ENCODE data around the gene GPAT3.
"Not testable (repeated sequence)": the region's sequence is repeated elsewhere in the genome, so short reads cannot be mapped to it uniquely, and the experiment has no call there.

GPAT3 gene

GRCh38 chr4:83613023-83613422, 77.1 kb downstream of the GPAT3 start:
- TF ChIP-seq, protein P1, sequence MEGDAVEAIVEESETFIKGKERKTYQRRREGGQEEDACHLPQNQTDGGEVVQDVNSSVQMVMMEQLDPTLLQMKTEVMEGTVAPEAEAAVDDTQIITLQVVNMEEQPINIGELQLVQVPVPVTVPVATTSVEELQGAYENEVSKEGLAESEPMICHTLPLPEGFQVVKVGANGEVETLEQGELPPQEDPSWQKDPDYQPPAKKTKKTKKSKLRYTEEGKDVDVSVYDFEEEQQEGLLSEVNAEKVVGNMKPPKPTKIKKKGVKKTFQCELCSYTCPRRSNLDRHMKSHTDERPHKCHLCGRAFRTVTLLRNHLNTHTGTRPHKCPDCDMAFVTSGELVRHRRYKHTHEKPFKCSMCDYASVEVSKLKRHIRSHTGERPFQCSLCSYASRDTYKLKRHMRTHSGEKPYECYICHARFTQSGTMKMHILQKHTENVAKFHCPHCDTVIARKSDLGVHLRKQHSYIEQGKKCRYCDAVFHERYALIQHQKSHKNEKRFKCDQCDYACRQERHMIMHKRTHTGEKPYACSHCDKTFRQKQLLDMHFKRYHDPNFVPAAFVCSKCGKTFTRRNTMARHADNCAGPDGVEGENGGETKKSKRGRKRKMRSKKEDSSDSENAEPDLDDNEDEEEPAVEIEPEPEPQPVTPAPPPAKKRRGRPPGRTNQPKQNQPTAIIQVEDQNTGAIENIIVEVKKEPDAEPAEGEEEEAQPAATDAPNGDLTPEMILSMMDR (IDR thresholded peaks at IDR 0.05; ENCODE audit: insufficient read depth, low read length, missing control alignments), result no peak
- DNase-seq (ENCODE audit: low read depth, low spot score), result no peak
- ChIA-PET POLR2A (no interaction called here), CTCF (no interaction called here)
- no peak overlapping the region for H3K4me3 ChIP-seq (ENCODE audit: low read depth, low read length)

DNA sequence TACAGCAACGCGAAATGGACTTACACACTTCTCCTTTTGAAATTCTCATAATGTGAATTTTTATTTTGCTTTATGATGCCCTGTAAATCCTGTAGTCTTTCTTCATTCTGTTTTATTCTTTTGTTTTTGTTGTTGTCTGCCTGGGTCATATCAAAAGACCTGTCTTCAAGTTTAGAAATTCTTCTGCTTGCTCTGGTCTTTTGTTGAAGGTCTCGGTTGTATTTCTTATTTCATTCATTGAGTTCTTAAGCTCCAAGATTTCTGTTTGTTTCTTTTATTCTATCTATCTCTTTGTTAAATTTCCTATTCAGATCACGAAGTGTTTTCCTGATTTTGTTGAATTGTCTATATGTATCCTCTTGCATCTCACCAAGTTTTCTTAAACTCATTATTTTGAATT, 78.1 kb downstream of the GPAT3 start:
- POLR2A ChIA-PET, result no interaction called here
- TF ChIP-seq, protein P1 (IDR thresholded peaks at IDR 0.05; ENCODE audit: insufficient read depth, low read length, missing control alignments), result no peak
- CTCF ChIA-PET, result no interaction called here
- DNase-seq (ENCODE audit: low read depth, low spot score), result no peak
- H3K4me3 ChIP-seq (ENCODE audit: low read depth, low read length), result no peak overlapping the region

DNA sequence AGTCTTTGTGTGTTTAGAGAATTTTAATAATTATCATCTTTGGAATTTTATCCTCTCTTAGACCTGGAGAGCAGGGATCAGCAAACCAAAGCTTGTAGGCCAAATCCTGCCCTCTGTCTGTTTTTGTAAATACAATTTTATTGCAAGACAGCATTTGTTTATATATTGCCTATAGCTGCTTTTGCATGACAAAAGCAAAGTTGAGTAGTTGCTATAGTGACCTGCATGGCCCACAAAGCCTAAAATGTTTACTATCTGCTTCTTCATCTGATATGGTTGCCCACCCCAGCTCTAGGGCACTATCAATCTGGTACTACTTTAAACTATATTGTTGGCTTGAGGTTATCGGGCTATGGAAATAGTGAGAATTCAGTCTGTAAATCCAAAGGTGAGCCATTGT, 80.3 kb downstream of the GPAT3 start:
- DNase-seq (ENCODE audit: low read depth, low spot score), result no peak
- no peak overlapping the region for H3K4me3 ChIP-seq (ENCODE audit: low read depth, low read length)
- CTCF ChIA-PET, result no interaction called here
- TF ChIP-seq, protein P1 (IDR thresholded peaks at IDR 0.05; ENCODE audit: insufficient read depth, low read length, missing control alignments), result no peak
- POLR2A ChIA-PET, result no interaction called here

- TF ChIP-seq, protein P1 (IDR thresholded peaks at IDR 0.05; ENCODE audit: insufficient read depth, low read length, missing control alignments), result no peak
- ChIA-PET POLR2A (no interaction called here), CTCF (interaction anchor here (1.3 kb wide), 1 partner anchor 23 kb away, joined by 5 read pairs; no protein-coding TSS in a partner anchor)
- no peak for DNase-seq (ENCODE audit: low read depth, low spot score)
- no peak overlapping the region for H3K4me3 ChIP-seq (ENCODE audit: low read depth, low read length)
Measured at GRCh38 chr4:83617371-83618035, 81.6 kb downstream of the GPAT3 start.

DNA sequence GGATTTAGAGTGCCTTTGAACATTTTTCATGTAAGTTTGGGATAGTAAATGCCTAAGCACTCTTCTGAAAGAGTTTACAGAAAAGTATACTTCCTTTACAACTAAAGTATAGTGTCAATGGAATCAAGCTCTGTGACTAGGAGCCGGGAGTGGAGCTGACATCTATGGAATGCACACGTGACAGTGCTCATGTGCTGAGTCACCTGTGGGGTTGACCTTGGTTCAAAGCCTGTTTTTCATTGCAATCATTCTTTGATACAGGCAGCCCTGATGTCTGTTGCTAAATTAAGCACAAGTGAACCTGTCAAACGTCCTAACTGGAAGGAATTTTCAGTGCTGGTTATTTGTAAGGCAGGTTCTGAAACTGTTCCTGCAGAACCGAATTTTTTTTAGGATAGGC, 82.5 kb downstream of the GPAT3 start:
- DNase-seq (ENCODE audit: low read depth, low spot score), result no peak
- no peak overlapping the region for H3K4me3 ChIP-seq (ENCODE audit: low read depth, low read length)
- POLR2A ChIA-PET, result interaction anchor here (0.6 kb wide), 1 partner anchor 13 kb away, joined by 3 read pairs; no protein-coding TSS in a partner anchor
- CTCF ChIA-PET, result interaction anchor here (1.3 to 2.4 kb wide), 3 partner anchors 10 to 27 kb away, joined by 5 to 8 read pairs (median 6); no protein-coding TSS in a partner anchor
- TF ChIP-seq, protein P1 (IDR thresholded peaks at IDR 0.05; ENCODE audit: insufficient read depth, low read length, missing control alignments), result no peak

DNA sequence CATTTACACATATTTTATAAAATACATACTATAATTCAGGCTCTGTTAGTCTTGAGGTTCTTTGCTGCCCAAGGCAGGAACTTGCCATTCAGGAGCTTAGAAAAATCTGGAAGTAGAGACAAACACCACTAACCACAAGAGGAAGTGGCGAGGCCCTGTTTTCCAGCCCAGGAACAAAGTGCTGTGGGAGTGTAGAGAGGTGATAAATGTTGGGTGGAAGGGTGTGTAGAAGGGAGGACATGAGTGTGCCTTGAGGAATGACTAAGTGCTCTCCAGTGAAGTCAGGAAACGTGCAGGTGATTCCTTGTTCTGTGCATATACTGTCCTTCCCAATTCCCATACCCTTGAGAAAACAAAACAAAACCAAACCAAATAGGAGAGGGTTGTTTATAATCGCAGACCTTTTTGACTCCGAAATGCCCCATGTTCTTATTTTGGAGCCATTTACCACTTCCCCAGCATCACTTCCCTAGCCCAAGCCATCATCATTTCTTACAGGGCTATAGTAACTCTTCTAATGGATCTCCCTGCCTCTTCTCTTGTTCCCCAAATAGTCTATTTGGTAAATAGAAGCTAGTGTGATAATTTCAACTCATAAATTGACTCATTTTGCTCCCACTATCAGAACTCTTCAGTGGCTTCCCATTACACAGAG, 83.2 kb downstream of the GPAT3 start:
- ChIA-PET CTCF (interaction anchor here (1.1 to 2.4 kb wide), 4 partner anchors 9 to 27 kb away, joined by 3 to 8 read pairs (median 6); no protein-coding TSS in a partner anchor), POLR2A (no interaction called here)
- no peak overlapping the region for H3K4me3 ChIP-seq (ENCODE audit: low read depth, low read length)
- DNase-seq (ENCODE audit: low read depth, low spot score), result no peak
- TF ChIP-seq, protein P1 (IDR thresholded peaks at IDR 0.05; ENCODE audit: insufficient read depth, low read length, missing control alignments), result no peak

DNA sequence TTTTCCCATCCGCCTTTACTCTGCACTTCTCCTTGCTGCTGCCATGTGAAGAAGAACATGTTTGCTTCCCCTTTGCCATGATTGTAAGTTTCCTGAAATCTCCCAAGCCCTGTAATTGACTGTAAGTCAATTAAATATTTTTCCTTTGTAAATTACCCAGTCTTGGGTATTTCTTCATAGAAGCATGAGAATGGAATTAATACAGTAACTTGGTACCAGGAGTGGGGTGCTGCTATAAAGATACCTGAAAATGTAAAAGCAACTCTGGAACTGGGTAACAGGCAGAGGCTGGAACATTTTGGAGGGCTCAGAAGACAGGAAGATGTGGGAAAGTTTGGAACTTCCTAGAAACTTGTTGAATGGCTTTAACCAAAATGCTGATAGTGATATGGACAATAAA, 86.2 kb downstream of the GPAT3 start:
- CTCF ChIA-PET; POLR2A ChIA-PET; H3K4me3 ChIP-seq (ENCODE audit: low read depth, low read length); DNase-seq (ENCODE audit: low read depth, low spot score): not testable (repeated sequence)
